CD8-positive, alpha-beta memory T cell (primary cell): ENCODE results near the gene TNFAIP8L3. TPM values are rescaled to one million over a fixed set of nuclear protein-coding genes. Genes with fewer than 3 reads are reported as not detected.

ENCODE experiments used
- CTCF ChIA-PET: fragments of 350-600 bp; sonication (Branson Sonifier 250); formaldehyde crosslinking; loops from one replicate; lab custom pipeline; 2021; ENCODE audit warnings: antibody characterized with exemption; lab: Charles Lee
- POLR2A ChIA-PET: fragments of 350-600 bp; sonication (Branson Sonifier 250); formaldehyde crosslinking; loops from one replicate; lab custom pipeline; 2021; ENCODE audit warnings: antibody characterized with exemption; lab: Charles Lee
- DNase-seq, 5 donors: peaks; one replicate each; pipeline versions ENCODE4 v3.0.0 to v3.0.0-alpha.2; 2020 to 2022; ENCODE audit warnings: mixed read lengths in 1 of 5
- H3K27ac ChIP-seq: one replicate; pipeline ENCODE4 v1.7.0; 2013; ENCODE audit warnings: low read depth, mild to moderate bottlenecking, low read length, moderate library complexity
- H3K27me3 ChIP-seq: 2 replicates; pipeline ENCODE4 v1.7.0; 2013; ENCODE audit warnings: low read length, mild to moderate bottlenecking; ENCODE audit not compliant: insufficient read depth, poor library complexity, severe bottlenecking
- H3K36me3 ChIP-seq: 2 replicates; pipeline ENCODE4 v1.7.0; 2013; ENCODE audit warnings: mild to moderate bottlenecking, low read length, moderate library complexity; ENCODE audit not compliant: insufficient read depth
- H3K4me1 ChIP-seq: 2 replicates; pipeline ENCODE4 v1.7.0; 2013; ENCODE audit warnings: mild to moderate bottlenecking, low read length, moderate library complexity; ENCODE audit not compliant: insufficient read depth
- H3K4me3 ChIP-seq: 2 replicates; pipeline ENCODE4 v1.7.0; 2013; ENCODE audit warnings: mild to moderate bottlenecking, low read length
- H3K9me3 ChIP-seq: 2 replicates; pipeline ENCODE4 v1.7.0; 2013; ENCODE audit warnings: mild to moderate bottlenecking, low read length
- H3K27ac Mint-ChIP-seq, 8 donors: one replicate each; pipeline ENCODE4 v1.8.0; 2020 to 2021; ENCODE audit warnings: mixed read lengths in 8 of 8, mild to moderate bottlenecking in 6 of 8, inconsistent platforms in 3 of 8, moderate library complexity in 3 of 8
- H3K27me3 Mint-ChIP-seq, 2 donors: one replicate each; pipeline ENCODE4 v1.8.0; 2020 to 2021; ENCODE audit warnings: mixed read lengths in 2 of 2, mild to moderate bottlenecking in 1 of 2, moderate library complexity in 1 of 2
- H3K36me3 Mint-ChIP-seq, 3 donors: one replicate each; pipeline ENCODE4 v1.8.0; 2020 to 2021; ENCODE audit warnings: mixed read lengths in 3 of 3, inconsistent platforms in 1 of 3, mild to moderate bottlenecking in 1 of 3
- H3K4me1 Mint-ChIP-seq, 3 donors: one replicate each; pipeline ENCODE4 v1.8.0; 2020 to 2021; ENCODE audit warnings: mixed read lengths in 3 of 3, inconsistent platforms in 1 of 3, mild to moderate bottlenecking in 1 of 3
- H3K4me3 Mint-ChIP-seq, 7 donors: one replicate each; pipeline ENCODE4 v1.8.0; 2020 to 2021; ENCODE audit warnings: mixed read lengths in 7 of 7, mild to moderate bottlenecking in 6 of 7, moderate library complexity in 4 of 7, inconsistent platforms in 2 of 7
- H3K9me3 Mint-ChIP-seq, 5 donors: one replicate each; pipeline ENCODE4 v1.8.0; 2020 to 2022; ENCODE audit warnings: mixed read lengths in 5 of 5, mild to moderate bottlenecking in 3 of 5, moderate library complexity in 2 of 5, inconsistent platforms in 1 of 5
- polyA plus RNA-seq: library from polyadenylated mRNA; unstranded; fragments of 300-500 nt; fragmentation: Illumina TruSeq; gene quantifications from one replicate; pipeline ENCODE4 v1.2.3, GENCODE V29; 2021
- total RNA-seq, 2 experiments: library from RNA; stranded (reverse); gene quantifications; one replicate each; pipeline ENCODE4 v1.2.3, GENCODE V29; 2021

TNFAIP8L3 gene
- total and polyA plus RNA-seq, 3 experiments from 2014 or later: 1.7 to 2.1 TPM; not detected in 1

- no peak overlapping the region for H3K4me3 ChIP-seq
- Mint-ChIP-seq H3K36me3 (no peaks in the 10 kb centered on the region), H3K4me1 (no peaks in the 10 kb centered on the region), H3K27ac (no peak overlapping the region), H3K27me3 (peaks cover 5 to 26% of the 10 kb centered on the region in 2 donors), H3K9me3 (no peaks in the 10 kb centered on the region), H3K4me3 (no peak overlapping the region)
- ChIA-PET POLR2A (no interaction called here), CTCF (no interaction called here)
- no peaks in the 10 kb centered on the region for H3K36me3 ChIP-seq
- no peaks in the 10 kb centered on the region for H3K27me3 ChIP-seq
- DNase-seq: no peak
- H3K9me3 ChIP-seq: no peaks in the 10 kb centered on the region
- H3K4me1 ChIP-seq: no peaks in the 10 kb centered on the region
- H3K27ac ChIP-seq: no peak overlapping the region
Observed at GRCh38 chr15:51111061-51111460, 16.4 kb upstream of the TNFAIP8L3 start.

- no peak for DNase-seq
- H3K27ac Mint-ChIP-seq: no peak overlapping the region
- Histone ChIP-seq H3K36me3 (no peaks in the 10 kb centered on the region), H3K4me3 (no peak overlapping the region), H3K4me1 (no peaks in the 10 kb centered on the region), H3K27ac (no peak overlapping the region), H3K27me3 (no peaks in the 10 kb centered on the region), H3K9me3 (no peaks in the 10 kb centered on the region)
- no peak overlapping the region for H3K4me3 Mint-ChIP-seq
- no peaks in the 10 kb centered on the region for H3K4me1 Mint-ChIP-seq
- no peaks in the 10 kb centered on the region for H3K9me3 Mint-ChIP-seq
- no peaks in the 10 kb centered on the region for H3K36me3 Mint-ChIP-seq
- ChIA-PET POLR2A (no interaction called here), CTCF (no interaction called here)
- peaks cover 5 to 28% of the 10 kb centered on the region in 2 donors for H3K27me3 Mint-ChIP-seq
Observed at GRCh38 chr15:51110171-51110570, 15.5 kb upstream of the TNFAIP8L3 start.

- Histone ChIP-seq H3K27ac (no peak overlapping the region), H3K9me3 (no peaks in the 10 kb centered on the region), H3K4me1 (no peaks in the 10 kb centered on the region), H3K27me3 (no peaks in the 10 kb centered on the region), H3K4me3 (no peak overlapping the region), H3K36me3 (no peaks in the 10 kb centered on the region)
- no peak for DNase-seq
- ChIA-PET POLR2A (no interaction called here), CTCF (no interaction called here)
- no peaks in the 10 kb centered on the region for H3K9me3 Mint-ChIP-seq
- no peak overlapping the region for H3K4me3 Mint-ChIP-seq
- peaks cover 10 to 35% of the 10 kb centered on the region in 2 donors for H3K27me3 Mint-ChIP-seq
- no peaks in the 10 kb centered on the region for H3K36me3 Mint-ChIP-seq
- H3K27ac Mint-ChIP-seq: no peak overlapping the region
- H3K4me1 Mint-ChIP-seq: no peaks in the 10 kb centered on the region
Observed at GRCh38 chr15:51108933-51109550, 14.3 kb upstream of the TNFAIP8L3 start.

GRCh38 chr15:51107612-51108011 lies 12.9 kb upstream of the TNFAIP8L3 start:
- no peak overlapping the region for H3K4me3 ChIP-seq
- POLR2A ChIA-PET: no interaction called here
- no peaks in the 10 kb centered on the region for H3K9me3 ChIP-seq
- no peaks in the 10 kb centered on the region for H3K4me1 ChIP-seq
- CTCF ChIA-PET: no interaction called here
- no peak for DNase-seq
- H3K27me3 Mint-ChIP-seq: peaks cover 13 to 33% of the 10 kb centered on the region in 2 donors
- H3K4me1 Mint-ChIP-seq: no peaks in the 10 kb centered on the region
- H3K27me3 ChIP-seq: no peaks in the 10 kb centered on the region
- H3K9me3 Mint-ChIP-seq: peaks cover 0 to 3% (median under 1%) of the 10 kb centered on the region in 5 donors
- no peak overlapping the region for H3K27ac Mint-ChIP-seq
- no peaks in the 10 kb centered on the region for H3K36me3 ChIP-seq
- H3K4me3 Mint-ChIP-seq: no peak overlapping the region
- H3K36me3 Mint-ChIP-seq: no peaks in the 10 kb centered on the region
- no peak overlapping the region for H3K27ac ChIP-seq

- H3K27ac ChIP-seq: no peak overlapping the region
- ChIA-PET POLR2A (no interaction called here), CTCF (no interaction called here)
- H3K9me3 Mint-ChIP-seq: peaks cover 0 to 3% (median 2%) of the 10 kb centered on the region in 5 donors
- H3K4me1 Mint-ChIP-seq: no peaks in the 10 kb centered on the region
- H3K27me3 ChIP-seq: no peaks in the 10 kb centered on the region
- H3K36me3 ChIP-seq: no peaks in the 10 kb centered on the region
- H3K4me1 ChIP-seq: no peaks in the 10 kb centered on the region
- H3K4me3 ChIP-seq: no peak overlapping the region
- no peaks in the 10 kb centered on the region for H3K36me3 Mint-ChIP-seq
- H3K27me3 Mint-ChIP-seq: peaks cover 13 to 38% of the 10 kb centered on the region in 2 donors
- no peaks in the 10 kb centered on the region for H3K9me3 ChIP-seq
- H3K27ac Mint-ChIP-seq: no peak overlapping the region
- H3K4me3 Mint-ChIP-seq: no peak overlapping the region
- DNase-seq: no peak
Observed at GRCh38 chr15:51106481-51106880, 11.8 kb upstream of the TNFAIP8L3 start.

- Histone ChIP-seq H3K4me3 (no peak overlapping the region), H3K9me3 (no peaks in the 10 kb centered on the region), H3K4me1 (no peaks in the 10 kb centered on the region), H3K27ac (no peak overlapping the region), H3K27me3 (no peaks in the 10 kb centered on the region), H3K36me3 (no peaks in the 10 kb centered on the region)
- no peak for DNase-seq
- Mint-ChIP-seq H3K36me3 (no peaks in the 10 kb centered on the region), H3K27me3 (peaks cover 13 to 42% of the 10 kb centered on the region in 2 donors), H3K4me1 (no peaks in the 10 kb centered on the region), H3K27ac (no peak overlapping the region), H3K4me3 (no peak overlapping the region), H3K9me3 (peaks cover 0 to 3% (median 2%) of the 10 kb centered on the region in 5 donors)
- POLR2A ChIA-PET: no interaction called here
- CTCF ChIA-PET: no interaction called here
Observed at GRCh38 chr15:51105430-51106016, 10.8 kb upstream of the TNFAIP8L3 start.

- no peak overlapping the region for H3K4me3 Mint-ChIP-seq
- H3K27me3 Mint-ChIP-seq: peaks cover 8 to 49% of the 10 kb centered on the region in 2 donors
- CTCF ChIA-PET: no interaction called here
Observed at GRCh38 chr15:51104512-51104911, 9.8 kb upstream of the TNFAIP8L3 start.

GRCh38 chr15:51103330-51103729 lies 8.6 kb upstream of the TNFAIP8L3 start:
- no peak overlapping the region for H3K4me3 Mint-ChIP-seq
- Histone ChIP-seq H3K4me3 (no peak overlapping the region), H3K27ac (no peak overlapping the region), H3K27me3 (peaks cover 4% of the 10 kb centered on the region), H3K36me3 (no peaks in the 10 kb centered on the region), H3K4me1 (no peaks in the 10 kb centered on the region), H3K9me3 (no peaks in the 10 kb centered on the region)
- CTCF ChIA-PET: no interaction called here
- peaks cover 8 to 58% of the 10 kb centered on the region in 2 donors for H3K27me3 Mint-ChIP-seq
- POLR2A ChIA-PET: no interaction called here
- no peak for DNase-seq
- no peaks in the 10 kb centered on the region for H3K36me3 Mint-ChIP-seq
- no peaks in the 10 kb centered on the region for H3K4me1 Mint-ChIP-seq
- peaks cover 0 to 3% (median 2%) of the 10 kb centered on the region in 5 donors for H3K9me3 Mint-ChIP-seq
- no peak overlapping the region for H3K27ac Mint-ChIP-seq

More at GRCh38 chr15:51104512-51104911, 9.8 kb upstream of the TNFAIP8L3 start:
- no peaks in the 10 kb centered on the region for H3K36me3 ChIP-seq
- no peaks in the 10 kb centered on the region for H3K4me1 ChIP-seq
- no peaks in the 10 kb centered on the region for H3K36me3 Mint-ChIP-seq
- H3K9me3 ChIP-seq: no peaks in the 10 kb centered on the region
- H3K27me3 ChIP-seq: peaks cover 1% of the 10 kb centered on the region
- no peak overlapping the region for H3K27ac Mint-ChIP-seq
- no peak for DNase-seq
- no peak overlapping the region for H3K27ac ChIP-seq
- no peak overlapping the region for H3K4me3 ChIP-seq
- no peaks in the 10 kb centered on the region for H3K4me1 Mint-ChIP-seq
- POLR2A ChIA-PET: no interaction called here
- H3K9me3 Mint-ChIP-seq: peaks cover 0 to 3% (median 2%) of the 10 kb centered on the region in 5 donors
